ENCODE data around the gene KCNMB1. TPM values are rescaled to one million over a fixed set of nuclear protein-coding genes. Genes with fewer than 3 reads are reported as not detected.

The KCNMB1 gene
- total and polyA plus RNA-seq, 10 of the 15 experiments (the other 5 are each of a cell fraction or from before 2014, with no cell fraction given), result 1.2 to 3.6 (median 2.6) TPM

GRCh38 chr5:170423692-170424091, 34.5 kb upstream of the KCNMB1 start:
- Histone ChIP-seq H3K79me2 (ENCODE audit: control insufficient read depth, insufficient read depth, low read length) (no peaks in the 10 kb centered on the region), H3K36me3 (ENCODE audit: control insufficient read depth in 2 of 2, insufficient read depth in 2 of 2, low read length in 1 of 2) (no peaks in the 10 kb centered on the region), H3K9ac (ENCODE audit: control insufficient read depth, insufficient read depth, low read length) (no peak overlapping the region), H3K27ac (ENCODE audit: control insufficient read depth, insufficient read depth) (no peak overlapping the region), H4K20me1 (ENCODE audit: control insufficient read depth, insufficient read depth) (no peaks in the 10 kb centered on the region), H2AFZ (ENCODE audit: control insufficient read depth, low read depth, low read length) (no peak overlapping the region), H3K27me3 (replicated peaks in 1 of 2; ENCODE audit: control insufficient read depth in 2 of 2, insufficient read depth in 2 of 2, low read length in 1 of 2) (no peaks in the 10 kb centered on the region; a peak in 2 of 4 replicates), H3K4me1 (ENCODE audit: control insufficient read depth, insufficient read depth, low read length) (no peaks in the 10 kb centered on the region), H3K9me3 (replicated peaks; ENCODE audit: control insufficient read depth, insufficient read depth, low read length) (no peaks in the 10 kb centered on the region; the same call in 2 of the 3 replicates), H3K4me2 (ENCODE audit: control insufficient read depth, insufficient read depth) (no peak overlapping the region), H3K4me3 (no peak overlapping the region)
- FAIRE-seq (no peak), ATAC-seq (no peak), DNase-seq (ENCODE audit: low read depth, low spot score) (no peak)
- RAD21 ChIA-PET (ENCODE audit: unreplicated experiment), result interaction anchor here (1.0 kb wide), 1 partner anchor 198 kb away, joined by 3 read pairs; no protein-coding TSS in a partner anchor
- in situ Hi-C loops (cut with MboI), result no loop called here
- CTCF ChIA-PET, result interaction anchor here (0.7 to 9.0 kb wide), 11 partner anchors 10 to 322 kb away, joined by 3 to 180 read pairs (median 4); no protein-coding TSS in a partner anchor
- no peak for TF ChIP-seq RB1 (IDR thresholded peaks at IDR 0.05; ENCODE audit: borderline replicate concordance)
- TF ChIP-seq, protein P1, sequence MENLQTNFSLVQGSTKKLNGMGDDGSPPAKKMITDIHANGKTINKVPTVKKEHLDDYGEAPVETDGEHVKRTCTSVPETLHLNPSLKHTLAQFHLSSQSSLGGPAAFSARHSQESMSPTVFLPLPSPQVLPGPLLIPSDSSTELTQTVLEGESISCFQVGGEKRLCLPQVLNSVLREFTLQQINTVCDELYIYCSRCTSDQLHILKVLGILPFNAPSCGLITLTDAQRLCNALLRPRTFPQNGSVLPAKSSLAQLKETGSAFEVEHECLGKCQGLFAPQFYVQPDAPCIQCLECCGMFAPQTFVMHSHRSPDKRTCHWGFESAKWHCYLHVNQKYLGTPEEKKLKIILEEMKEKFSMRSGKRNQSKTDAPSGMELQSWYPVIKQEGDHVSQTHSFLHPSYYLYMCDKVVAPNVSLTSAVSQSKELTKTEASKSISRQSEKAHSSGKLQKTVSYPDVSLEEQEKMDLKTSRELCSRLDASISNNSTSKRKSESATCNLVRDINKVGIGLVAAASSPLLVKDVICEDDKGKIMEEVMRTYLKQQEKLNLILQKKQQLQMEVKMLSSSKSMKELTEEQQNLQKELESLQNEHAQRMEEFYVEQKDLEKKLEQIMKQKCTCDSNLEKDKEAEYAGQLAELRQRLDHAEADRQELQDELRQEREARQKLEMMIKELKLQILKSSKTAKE (IDR thresholded peaks at IDR 0.05; ENCODE audit: low read depth, poor library complexity, severe bottlenecking), result no peak
- no peak for TF ChIP-seq JUND (IDR thresholded peaks at IDR 0.05; ENCODE audit: low read depth, low read length)
- TF ChIP-seq RUNX3 (IDR thresholded peaks at IDR 0.05; ENCODE audit: low read length), result no peak
- TF ChIP-seq, protein P2, sequence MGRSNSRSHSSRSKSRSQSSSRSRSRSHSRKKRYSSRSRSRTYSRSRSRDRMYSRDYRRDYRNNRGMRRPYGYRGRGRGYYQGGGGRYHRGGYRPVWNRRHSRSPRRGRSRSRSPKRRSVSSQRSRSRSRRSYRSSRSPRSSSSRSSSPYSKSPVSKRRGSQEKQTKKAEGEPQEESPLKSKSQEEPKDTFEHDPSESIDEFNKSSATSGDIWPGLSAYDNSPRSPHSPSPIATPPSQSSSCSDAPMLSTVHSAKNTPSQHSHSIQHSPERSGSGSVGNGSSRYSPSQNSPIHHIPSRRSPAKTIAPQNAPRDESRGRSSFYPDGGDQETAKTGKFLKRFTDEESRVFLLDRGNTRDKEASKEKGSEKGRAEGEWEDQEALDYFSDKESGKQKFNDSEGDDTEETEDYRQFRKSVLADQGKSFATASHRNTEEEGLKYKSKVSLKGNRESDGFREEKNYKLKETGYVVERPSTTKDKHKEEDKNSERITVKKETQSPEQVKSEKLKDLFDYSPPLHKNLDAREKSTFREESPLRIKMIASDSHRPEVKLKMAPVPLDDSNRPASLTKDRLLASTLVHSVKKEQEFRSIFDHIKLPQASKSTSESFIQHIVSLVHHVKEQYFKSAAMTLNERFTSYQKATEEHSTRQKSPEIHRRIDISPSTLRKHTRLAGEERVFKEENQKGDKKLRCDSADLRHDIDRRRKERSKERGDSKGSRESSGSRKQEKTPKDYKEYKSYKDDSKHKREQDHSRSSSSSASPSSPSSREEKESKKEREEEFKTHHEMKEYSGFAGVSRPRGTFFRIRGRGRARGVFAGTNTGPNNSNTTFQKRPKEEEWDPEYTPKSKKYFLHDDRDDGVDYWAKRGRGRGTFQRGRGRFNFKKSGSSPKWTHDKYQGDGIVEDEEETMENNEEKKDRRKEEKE (IDR thresholded peaks at IDR 0.05), result no peak
- intact Hi-C loops (cut with micrococcal nuclease; ENCODE audit: unreplicated experiment), result no loop called here
- 61% methylated on average over 7 of the region's 7 CpGs for WGBS (ENCODE audit: insufficient coverage, insufficient replicate concordance, low lambda C conversion rate, missing lambda C conversion rate)
- SMC1A ChIA-PET (ENCODE audit: uncharacterized antibody, unreplicated experiment), result interaction anchor here (1.1 to 3.8 kb wide), 3 partner anchors 85 to 197 kb away, joined by 3 to 11 read pairs (median 3); no protein-coding TSS in a partner anchor
- no TSS peak for BruUV-seq (replicated peaks)
- POLR2A ChIA-PET, result no interaction called here
